HG03354 (cell line): ENCODE data around the gene IRF5.
"Not testable (repeated sequence)": the region's sequence is repeated elsewhere in the genome, so short reads cannot be mapped to it uniquely, and the experiment has no call there.

Experiments
- ATAC-seq: cut with Tn5 transposase; IDR thresholded peaks from one replicate; pipeline ENCODE4 v1.9.1; 2021; ENCODE audit warnings: mild to moderate bottlenecking; ENCODE audit not compliant: unreplicated experiment, poor library complexity, severe bottlenecking

Gene IRF5

GRCh38 chr7:128948976-128949760 lies 11.4 kb downstream of the IRF5 start:
- no peak for ATAC-seq

DNA sequence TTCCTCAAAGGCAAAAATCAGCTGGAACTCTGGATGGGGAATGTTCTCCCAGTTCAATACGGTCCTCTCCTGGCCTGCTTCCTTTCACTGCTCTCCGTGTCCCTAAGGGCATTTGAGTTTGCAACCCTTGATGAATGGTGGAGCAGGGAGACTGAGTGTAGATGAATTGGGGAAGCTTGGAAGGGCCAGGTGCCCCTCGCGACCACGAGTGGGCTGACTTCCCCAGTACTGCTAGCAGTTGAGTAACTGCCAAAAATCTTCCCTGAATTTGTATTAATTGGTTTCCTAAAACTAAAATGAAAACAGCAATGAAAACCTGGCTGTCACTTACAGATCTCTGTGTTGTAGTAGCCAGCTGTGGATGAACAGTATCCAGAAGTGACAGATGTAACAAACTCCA lies 13.6 kb downstream of the IRF5 start:
- no peak for ATAC-seq

GRCh38 chr7:128954150-128954549 lies 16.4 kb downstream of the IRF5 start:
- peak; percentile 26 for ATAC-seq

DNA sequence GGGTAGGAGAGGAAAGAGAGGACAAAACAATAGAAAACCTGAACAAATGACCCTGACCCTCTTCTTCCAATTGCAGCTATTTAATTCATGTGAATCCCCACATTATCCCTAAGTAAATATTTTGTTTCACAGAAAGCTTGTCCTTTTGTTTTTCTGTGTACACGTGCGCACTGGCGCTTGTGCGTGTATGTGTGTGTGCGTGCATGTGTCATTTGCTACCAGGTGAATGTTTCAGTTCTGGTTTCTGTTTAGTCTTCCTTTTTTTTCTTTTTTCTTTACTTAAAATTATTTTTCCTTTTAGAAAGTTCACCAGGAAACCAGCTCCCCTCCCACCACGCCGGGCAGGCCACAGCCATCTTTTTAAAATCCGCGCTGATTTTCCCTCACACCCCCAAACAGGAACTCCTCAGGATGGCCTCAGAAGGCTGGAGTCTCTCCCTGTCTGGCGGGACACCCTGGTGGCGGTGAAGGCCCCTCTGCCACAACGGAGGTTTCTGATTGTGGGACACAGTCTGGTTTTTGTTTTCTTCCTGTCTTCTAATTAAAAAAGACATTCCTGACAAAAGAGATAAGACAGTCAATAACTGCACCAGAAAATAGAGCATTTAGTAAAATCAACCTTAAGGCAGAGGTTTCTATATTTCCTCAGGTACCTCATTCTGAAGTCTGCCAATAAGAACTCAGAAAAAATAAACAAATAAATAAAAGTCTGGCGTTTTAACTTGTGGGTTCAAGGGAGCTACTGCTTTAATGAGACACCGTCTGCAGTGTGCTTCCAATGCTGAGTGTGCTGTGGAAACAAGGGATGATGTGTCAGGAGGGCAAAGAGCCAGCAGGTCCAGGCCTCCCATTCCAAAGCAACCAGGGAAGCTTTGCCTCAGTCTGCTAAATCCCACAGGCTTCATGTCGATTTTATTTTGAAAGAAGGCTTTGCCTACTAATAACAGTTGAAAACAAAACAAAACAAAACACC lies 17.4 kb downstream of the IRF5 start:
- ATAC-seq, result peak; percentile 78

DNA sequence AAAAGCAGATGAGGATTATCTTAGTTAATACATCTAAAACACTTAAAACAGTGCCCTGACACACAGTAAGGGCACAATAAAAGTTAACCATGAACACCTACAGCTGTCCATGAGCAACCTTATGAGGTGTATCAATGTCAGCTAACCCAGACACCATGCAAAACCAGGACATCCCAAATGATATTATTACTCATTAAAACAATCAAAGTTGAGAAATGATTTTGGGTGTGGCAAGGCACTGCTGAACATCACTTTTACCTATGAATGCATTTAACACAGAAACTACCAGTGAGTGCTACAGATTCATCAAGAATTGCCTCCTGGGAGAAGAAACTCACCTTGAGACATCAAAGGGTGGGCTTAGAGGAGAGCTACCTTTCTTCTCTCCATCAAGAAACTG lies 18.3 kb downstream of the IRF5 start:
- no peak for ATAC-seq

DNA sequence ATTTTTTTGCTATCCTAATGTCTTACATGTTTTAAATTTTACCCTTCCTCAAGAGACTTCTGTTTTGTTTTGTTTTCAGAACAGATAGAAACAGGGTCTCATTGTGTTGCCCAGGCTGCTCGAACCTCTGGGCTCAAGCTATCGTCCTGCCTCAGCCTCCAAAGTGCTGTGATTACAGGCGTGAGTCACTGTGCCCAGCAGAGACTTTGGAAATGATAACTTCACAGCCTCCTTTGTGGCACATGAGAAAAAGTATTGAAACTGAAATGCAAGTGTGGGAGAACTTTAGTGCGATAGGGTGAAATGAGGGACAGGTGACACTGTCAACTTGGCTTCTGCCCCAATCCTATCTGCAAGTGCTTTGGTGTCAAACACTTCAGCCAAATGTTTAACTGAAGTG lies 21.6 kb downstream of the IRF5 start:
- no peak for ATAC-seq

DNA sequence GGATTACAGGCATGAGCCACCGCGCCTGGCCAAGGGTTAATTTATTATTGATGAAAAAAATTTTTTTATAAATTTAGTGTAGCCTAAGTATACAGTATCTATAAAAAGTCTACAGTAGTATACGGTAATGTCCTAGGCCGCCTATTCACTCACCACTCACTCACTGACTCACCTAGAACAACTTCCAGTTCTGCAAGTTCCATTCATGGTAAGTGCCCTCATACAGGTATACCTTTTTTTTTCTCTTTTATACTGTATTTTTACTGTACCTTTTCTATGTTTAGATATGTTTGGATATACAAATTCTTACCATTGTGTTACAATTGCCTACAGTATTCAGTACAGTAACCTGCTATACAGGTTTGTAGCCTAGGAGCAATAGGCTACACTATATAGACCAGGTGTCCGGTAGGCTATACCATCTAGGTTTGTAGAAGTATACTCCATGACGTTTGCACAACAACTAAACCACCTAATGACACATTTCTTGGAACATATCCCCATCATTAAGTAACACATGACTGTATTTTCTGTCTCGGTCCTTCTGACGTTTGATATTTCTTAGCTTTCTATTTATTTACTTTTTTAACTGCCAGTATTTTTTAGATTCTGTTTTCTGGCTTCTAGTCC lies 23.4 kb downstream of the IRF5 start:
- no peak for ATAC-seq

DNA sequence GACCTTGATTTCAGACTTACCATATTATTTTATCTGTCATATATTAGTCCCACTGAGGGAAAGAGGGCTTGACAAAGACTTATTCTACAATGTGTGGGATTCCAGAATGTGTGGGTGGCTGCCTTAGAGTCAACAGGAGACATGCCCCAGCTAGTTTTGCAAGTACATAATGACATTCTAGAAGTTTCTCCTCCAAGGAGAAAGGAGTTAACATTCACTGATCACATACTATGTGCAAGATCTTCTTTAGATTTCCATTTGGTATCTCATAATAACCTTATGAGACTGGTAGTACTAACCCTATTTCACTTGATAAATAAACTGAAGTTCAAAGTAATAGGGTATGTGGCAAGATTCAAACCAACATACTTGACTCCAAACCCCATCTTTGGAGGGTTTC lies 25.2 kb downstream of the IRF5 start:
- ATAC-seq, result no peak

- ATAC-seq, result peak; percentile 84
Measured at GRCh38 chr7:128963327-128963757, 25.6 kb downstream of the IRF5 start.

DNA sequence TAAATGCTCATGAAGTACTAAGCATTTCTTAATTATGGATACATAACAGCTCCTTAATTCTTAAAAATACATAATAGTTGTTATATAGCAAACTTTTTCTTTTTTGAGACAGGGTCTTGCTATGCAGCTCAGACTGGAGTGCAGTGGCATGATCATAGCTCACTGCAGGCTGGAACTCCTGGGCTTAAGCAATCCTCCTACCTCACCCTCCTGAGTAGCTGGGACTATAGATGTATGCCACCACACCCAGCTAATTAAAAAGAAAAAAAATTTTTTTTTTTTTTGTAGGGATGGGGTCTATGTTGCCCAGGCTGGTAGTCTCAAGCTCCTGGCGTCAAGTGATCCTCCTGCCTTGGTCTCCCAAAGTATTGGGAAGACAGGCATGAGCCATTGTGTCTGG lies 30.9 kb downstream of the IRF5 start:
- ATAC-seq, result no peak

DNA sequence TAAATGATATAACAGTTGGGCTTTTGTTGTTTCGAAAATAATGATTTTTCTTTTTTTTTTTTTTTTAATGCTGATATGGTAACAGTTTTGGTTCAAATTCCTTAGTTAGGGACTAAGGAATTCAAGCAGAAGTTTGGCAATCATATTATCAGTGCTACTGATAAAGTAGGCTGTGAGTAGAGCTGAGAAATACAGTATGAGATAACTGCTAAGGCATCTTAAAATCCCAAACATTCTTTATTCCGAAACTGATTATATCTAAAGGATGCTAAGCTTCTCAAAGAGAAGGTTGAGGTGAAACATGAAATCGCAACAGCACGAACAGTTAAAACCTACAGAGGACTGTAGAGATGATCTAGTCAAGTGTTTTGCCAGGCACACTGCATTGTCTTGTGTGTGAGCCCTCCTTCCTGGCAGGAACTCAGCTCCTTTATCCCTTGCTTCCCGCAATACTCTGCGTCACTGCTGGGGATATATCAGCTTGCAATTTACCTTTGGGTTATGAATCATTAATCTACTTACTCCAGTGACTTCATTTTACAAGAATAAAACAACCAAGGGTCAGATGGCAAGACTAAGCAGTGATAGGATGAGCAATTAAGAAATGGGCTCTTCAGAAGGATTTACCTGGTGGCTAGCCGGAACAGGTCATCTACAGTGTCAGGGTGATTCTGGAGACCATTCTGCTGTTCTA lies 36.7 kb downstream of the IRF5 start:
- ATAC-seq, result no peak

GRCh38 chr7:128982105-128982504 lies 44.4 kb downstream of the IRF5 start:
- no peak for ATAC-seq

- ATAC-seq, result no peak
Measured at GRCh38 chr7:128985660-128986059, 47.9 kb downstream of the IRF5 start.

- no peak for ATAC-seq
Measured at GRCh38 chr7:128986609-128987008, 48.9 kb downstream of the IRF5 start.

DNA sequence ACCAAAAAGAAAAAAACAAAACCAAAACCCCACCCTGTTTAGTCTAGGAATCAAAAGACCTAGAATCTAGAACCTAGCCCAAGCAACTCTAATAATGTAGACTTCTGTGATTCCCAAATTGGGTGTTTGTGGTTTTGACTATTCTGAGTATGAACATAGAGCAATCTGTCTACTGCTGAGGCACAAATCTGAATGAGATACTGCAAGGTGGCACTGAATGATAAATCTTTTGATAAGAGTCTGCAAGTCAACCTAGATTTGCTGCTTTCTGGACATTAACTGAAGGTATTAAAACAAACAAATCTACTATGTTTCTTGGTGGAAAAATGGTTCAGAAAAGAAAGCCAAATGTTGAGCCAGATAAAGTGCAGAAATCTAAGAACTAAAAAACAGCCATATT lies 50.6 kb downstream of the IRF5 start:
- no peak for ATAC-seq

- ATAC-seq, result no peak
Measured at GRCh38 chr7:128989961-128990360, 52.2 kb downstream of the IRF5 start.

GRCh38 chr7:128993419-128993818 lies 55.7 kb downstream of the IRF5 start:
- no peak for ATAC-seq

DNA sequence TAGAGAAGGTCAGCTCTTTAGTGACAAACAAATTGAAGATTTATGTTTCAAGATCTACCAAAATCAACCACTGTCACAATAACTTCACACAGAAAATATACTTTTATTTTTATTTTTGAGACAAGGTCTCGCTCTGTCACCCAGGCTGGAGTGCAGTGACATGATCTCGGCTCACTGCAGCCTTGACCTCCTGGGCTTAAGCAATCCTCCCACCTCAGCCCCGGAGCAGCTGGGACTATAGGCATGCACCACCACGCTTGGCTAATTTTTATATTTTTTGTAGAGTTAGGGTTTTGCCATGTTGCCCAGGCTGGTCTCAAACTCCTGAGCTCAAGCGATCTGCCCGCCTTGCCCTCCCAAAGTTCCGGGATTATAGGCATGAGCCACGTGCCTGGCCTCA lies 56.8 kb downstream of the IRF5 start:
- not testable (repeated sequence) for ATAC-seq

- no peak for ATAC-seq
Measured at GRCh38 chr7:128997181-128997580, 59.5 kb downstream of the IRF5 start.
